DMS53 treated with DMSO at 0.1 percent for 48 hours (cell line): ENCODE data around the gene SCARF2.
"Not testable (repeated sequence)": the region's sequence is repeated elsewhere in the genome, so short reads cannot be mapped to it uniquely, and the experiment has no call there.

Experiments
- DNase-seq: peaks from one replicate; lab custom pipeline; 2025; ENCODE audit not compliant: unreplicated experiment; lab: John Stamatoyannopoulos, UW

The SCARF2 gene, protein sequence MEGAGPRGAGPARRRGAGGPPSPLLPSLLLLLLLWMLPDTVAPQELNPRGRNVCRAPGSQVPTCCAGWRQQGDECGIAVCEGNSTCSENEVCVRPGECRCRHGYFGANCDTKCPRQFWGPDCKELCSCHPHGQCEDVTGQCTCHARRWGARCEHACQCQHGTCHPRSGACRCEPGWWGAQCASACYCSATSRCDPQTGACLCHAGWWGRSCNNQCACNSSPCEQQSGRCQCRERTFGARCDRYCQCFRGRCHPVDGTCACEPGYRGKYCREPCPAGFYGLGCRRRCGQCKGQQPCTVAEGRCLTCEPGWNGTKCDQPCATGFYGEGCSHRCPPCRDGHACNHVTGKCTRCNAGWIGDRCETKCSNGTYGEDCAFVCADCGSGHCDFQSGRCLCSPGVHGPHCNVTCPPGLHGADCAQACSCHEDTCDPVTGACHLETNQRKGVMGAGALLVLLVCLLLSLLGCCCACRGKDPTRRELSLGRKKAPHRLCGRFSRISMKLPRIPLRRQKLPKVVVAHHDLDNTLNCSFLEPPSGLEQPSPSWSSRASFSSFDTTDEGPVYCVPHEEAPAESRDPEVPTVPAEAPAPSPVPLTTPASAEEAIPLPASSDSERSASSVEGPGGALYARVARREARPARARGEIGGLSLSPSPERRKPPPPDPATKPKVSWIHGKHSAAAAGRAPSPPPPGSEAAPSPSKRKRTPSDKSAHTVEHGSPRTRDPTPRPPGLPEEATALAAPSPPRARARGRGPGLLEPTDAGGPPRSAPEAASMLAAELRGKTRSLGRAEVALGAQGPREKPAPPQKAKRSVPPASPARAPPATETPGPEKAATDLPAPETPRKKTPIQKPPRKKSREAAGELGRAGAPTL

DNA sequence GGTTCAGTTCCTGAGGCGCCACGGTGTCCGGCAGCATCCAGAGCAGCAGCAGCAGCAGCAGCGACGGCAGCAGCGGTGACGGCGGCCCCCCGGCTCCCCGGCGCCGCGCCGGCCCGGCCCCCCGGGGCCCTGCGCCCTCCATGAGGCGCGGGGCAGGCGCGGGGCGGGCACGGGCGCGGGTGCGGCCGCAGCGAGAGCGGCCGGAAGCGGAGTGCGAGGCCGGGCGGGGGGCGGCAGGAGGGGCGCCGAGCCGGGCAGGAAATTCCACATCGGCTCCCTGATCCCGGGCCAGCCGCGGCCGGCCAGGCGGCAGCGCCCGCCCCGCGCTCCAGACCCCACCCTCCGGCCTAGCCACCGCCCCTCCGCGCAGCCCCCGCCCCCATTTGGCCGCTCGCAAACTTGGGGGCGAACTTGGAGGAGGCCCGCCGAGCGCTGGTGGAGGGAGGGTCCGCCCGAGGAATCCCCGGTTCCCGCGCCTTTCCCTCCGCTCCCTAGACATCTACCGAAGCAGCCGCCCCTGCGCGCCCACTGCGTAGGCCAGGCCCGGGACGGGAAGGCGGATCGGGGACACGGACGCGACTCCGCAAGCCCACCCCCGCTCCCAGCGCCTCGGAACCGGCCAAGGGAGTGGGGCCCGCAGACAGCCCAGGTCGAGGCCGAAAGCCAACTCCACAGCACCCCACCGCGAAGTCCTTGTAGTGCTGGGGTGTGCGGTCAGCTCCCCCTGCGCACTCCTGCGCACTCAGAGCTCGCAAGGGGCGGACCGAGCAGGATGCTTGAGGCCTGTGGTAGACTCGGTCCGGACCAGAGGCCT, at the start of gene SCARF2:
TSS of gene SCARF2 (minus strand) at position 213 of the 814 bp plus-strand sequence. CDS start at position 142, 71 bp downstream.
- DNase-seq = no peak

DNA sequence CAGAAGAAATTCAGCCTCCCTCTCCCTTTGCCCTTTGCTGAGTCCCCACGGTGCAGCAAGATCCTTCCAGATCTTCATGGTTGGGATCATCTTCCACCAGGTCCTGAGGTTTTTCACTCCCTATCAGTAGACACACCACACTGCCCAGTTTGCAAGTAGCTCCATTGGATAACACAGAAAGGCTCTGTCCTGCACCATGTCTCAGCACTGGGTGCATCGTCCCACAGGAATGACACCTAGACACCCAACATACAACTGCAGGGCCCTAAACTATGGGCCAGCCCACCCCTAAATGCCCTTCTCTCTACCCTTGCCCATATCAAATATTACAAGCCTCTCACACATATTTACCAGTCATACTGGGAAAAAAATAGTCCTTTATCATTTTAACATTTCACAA, 48.6 kb upstream of the SCARF2 start:
- DNase-seq = no peak

DNA sequence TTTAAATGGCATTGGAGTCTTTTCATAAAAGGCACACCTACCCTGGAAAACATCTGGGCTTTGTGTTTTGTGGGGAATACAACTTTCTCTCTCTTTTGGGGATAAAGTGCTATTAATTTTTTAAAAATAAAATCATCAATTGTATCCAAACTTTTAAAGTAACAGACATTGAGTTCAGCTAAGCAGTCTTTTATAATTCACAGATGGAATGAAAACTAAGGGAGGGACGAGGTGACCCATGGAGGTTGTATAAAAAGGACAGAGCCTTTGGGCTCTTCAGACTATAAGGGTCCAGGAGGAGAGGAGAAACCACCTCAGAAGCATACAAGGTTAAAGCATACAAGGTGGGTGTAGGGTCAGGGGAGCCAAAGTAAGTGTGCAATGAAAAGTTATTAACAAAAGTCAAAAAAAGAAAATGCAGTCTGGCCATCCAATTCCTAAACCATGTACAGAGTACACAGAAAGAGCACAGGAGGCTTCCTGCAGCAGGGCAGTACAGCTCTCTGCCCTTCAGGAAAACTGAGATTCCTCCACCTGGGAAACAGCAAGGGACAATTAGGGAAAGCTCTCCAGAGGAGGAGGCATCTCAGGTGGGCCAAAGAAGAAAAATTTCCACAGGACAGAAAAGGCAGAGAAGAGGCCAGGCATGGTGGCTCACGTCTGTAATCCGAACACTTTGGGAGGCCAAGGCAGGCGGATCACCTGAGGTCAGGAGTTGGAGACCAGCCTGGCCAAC, 47.5 kb upstream of the SCARF2 start:
- DNase-seq = no peak

GRCh38 chr22:20483771-20484170, 46.1 kb upstream of the SCARF2 start:
- DNase-seq = no peak

DNA sequence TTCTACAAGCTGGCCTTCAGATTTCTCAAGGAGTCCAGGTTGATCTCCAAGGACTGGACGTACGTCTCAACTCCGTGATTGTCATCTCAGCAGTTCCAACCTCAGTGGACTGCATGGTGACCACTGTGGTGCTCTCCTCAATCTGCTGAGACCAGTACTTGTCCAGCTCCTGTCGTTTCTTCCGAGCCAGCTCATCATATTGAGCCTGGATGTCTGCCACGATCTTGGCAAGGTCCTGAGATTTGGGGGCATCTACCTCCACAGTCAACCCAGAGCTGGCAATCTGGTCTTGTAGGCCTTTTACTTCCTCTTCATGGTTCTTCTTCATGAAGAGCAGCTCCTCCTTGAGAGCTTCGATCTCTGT, 45.5 kb upstream of the SCARF2 start:
- DNase-seq = not testable (repeated sequence)

- DNase-seq = no peak
Observed at GRCh38 chr22:20479612-20480196, 42.1 kb upstream of the SCARF2 start.

DNA sequence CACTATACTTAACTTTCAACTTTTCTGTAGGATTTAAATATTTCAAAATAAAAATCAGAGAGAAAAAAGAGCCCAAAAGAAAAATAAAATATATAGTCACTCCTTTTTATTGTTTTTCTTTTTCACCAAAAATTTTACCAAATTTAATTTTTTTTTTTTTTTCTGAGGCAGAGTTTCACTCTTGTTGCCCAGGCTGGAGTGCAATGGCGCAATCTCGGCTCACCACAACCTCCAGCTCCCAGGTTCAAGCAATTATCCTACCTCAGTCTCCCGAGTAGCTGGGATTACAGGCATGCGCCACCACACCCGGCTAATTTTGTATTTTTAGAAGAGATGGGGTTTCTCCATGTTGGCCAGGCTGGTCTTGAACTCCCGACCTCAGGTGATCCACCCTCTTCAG, 40.4 kb upstream of the SCARF2 start:
- not testable (repeated sequence) for DNase-seq

GRCh38 chr22:20475569-20475968, 37.9 kb upstream of the SCARF2 start:
- DNase-seq = not testable (repeated sequence)

DNA sequence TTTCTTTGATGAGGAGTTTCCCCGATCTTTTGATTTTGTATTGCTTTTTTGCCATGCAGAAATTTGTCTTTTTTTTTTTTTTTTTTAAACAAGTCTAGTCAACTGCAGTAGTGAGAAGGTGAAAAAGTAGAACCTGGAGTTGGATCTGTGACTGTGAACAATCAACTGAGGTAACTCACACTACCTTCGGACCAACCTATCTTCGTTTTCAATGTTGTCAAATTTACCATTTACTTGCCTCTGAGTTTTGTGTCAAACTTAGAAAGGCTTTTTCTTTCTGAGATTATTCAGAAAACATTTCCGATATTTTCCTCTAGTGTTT, 37.5 kb upstream of the SCARF2 start:
- no peak for DNase-seq

- DNase-seq = no peak
Observed at GRCh38 chr22:20472629-20473442, 35.2 kb upstream of the SCARF2 start.

DNA sequence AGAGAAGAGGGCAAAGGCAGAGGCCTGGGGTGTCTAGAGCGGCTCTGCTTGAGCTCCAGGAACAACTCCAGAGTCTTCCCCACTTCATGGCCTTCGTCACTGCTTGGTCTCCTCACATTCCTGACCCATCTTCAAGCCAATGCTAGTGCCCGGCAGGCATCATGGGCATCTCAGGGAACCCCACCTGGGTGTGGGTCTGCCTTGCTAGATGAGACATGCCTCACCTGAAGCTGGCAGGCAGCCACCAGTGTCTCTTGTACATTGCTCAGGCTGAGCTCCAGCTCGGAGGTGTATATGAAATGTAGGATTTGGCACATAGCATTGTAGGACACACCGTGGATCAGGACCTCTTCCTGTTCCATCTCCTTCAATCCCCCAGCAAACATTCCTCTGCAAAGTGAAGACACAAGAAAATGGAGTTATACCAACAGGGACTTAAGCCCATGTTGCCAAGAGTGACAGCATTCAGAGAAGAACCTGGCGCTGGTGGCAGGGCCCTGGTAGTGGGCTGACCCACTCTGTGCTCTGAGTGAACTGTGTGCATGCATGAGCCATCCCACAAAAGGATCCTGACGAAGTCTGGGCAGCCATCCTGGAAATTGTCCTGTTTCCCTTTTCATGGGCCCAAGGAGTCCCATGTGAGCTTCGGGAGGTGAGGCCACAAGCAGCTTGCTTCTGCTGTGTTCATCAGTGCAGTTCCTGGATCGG, 33.7 kb upstream of the SCARF2 start:
- no peak for DNase-seq

- not testable (repeated sequence) for DNase-seq
Observed at GRCh38 chr22:20470525-20470924, 32.9 kb upstream of the SCARF2 start.

DNA sequence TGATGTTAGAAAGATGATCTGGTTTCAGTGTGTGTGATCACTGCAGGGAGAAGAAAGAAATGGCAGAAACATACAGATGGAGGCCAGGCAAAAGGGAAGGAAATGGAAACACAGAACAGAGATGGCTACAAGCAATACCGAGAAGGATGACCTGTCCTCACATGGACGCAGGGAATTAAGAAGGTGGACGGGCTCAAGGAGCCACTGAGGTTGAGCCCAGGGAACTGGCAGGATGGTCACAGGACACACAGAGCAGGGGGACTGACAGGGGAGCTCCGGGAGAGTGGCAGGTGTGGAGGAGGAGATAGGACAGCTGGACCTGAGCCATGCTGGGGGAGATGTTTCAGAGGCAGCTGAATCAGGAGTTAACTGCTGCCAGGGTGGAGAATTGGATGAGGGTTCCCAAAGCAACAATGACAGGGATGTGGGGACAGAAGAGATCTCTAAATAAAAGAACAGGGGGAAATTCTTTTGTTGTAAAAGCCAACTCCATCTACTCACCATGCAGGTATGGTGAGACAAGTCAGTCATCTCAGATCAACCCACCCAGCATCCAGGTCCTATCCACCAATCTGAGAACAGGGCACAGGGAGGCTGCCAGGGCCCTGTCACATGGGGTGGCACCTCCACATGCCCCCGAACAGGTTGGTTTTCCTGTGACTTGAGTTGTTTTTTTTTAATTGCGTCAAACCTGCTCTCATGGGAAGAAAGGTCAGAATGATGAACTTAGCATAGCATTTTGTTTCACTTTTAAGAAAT, 31.7 kb upstream of the SCARF2 start:
- DNase-seq = no peak

GRCh38 chr22:20466659-20467379, 29.2 kb upstream of the SCARF2 start:
- no peak for DNase-seq

GRCh38 chr22:20465759-20466077, 28.1 kb upstream of the SCARF2 start:
- DNase-seq = no peak

- DNase-seq = no peak
Observed at GRCh38 chr22:20464912-20465758, 27.5 kb upstream of the SCARF2 start.

DNA sequence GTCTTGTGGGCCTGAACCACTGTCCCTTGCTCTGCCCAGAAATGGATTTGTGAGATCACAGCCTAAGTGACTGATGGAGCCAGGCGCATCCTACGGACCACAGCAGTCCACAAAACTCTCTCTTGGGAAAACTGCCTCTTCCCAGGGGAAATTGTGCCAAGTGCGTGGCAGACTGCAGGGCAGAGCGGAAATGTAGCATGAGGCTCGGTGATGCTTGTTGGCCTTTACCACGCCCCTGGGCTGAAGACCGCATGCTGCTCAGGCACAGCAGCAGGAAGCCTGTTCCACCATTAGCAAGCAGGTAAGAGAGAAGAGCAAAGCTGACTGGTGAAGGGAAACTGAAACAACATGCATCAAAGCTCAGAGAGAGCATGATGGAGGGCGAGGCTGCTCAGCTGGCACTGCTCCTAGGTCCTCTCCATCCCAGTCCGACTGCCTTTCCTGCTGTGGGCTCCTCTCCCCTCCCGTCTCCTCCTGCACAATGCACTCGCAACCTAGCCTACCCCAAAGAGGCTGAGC, 26.5 kb upstream of the SCARF2 start:
- DNase-seq = no peak
